Psoas muscle (tissue), 8 donors: Measurements from ENCODE around the gene ZNF385C. TPM values are rescaled to one million over a fixed set of nuclear protein-coding genes. Genes with fewer than 3 reads are reported as not detected.

ENCODE experiments used
- ATAC-seq, 4 donors: fragments of 200-7000 bp; cut with Tn5 transposase; one replicate each; pipeline ENCODE4 v1.9.1; 2020; ENCODE audit warnings: moderate library complexity in 3 of 4, mild to moderate bottlenecking in 2 of 4
- DNase-seq, 2 donors: peaks; one replicate each; pipeline ENCODE4 v3.0.0-alpha.2; 2020
- H3K27ac ChIP-seq: fragments of 200-600 bp; one replicate; pipeline ENCODE4 v1.8.0; 2022
- H3K27me3 ChIP-seq, 3 donors: fragments of 200-600 bp in 1 of 3; one replicate each; pipeline versions ENCODE4 v1.6.1 to v1.8.0; 2013 to 2022; ENCODE audit warnings: low read length in 2 of 3, mild to moderate bottlenecking in 2 of 3, moderate library complexity in 1 of 3; ENCODE audit not compliant: insufficient read depth in 3 of 3
- H3K36me3 ChIP-seq, 2 donors: fragments of 200-600 bp in 1 of 2; one replicate each; pipeline versions ENCODE4 v1.6.1 to v1.8.0; 2013 to 2022; ENCODE audit warnings: low read depth in 1 of 2, mild to moderate bottlenecking in 1 of 2, moderate library complexity in 1 of 2; ENCODE audit not compliant: insufficient read depth in 1 of 2
- H3K4me1 ChIP-seq: fragments of 200-600 bp; one replicate; pipeline ENCODE4 v1.8.0; 2022
- H3K4me3 ChIP-seq: fragments of 200-600 bp; one replicate; pipeline ENCODE4 v1.8.0; 2022; ENCODE audit warnings: mild to moderate bottlenecking
- H3K9me3 ChIP-seq: fragments of 200-600 bp; one replicate; pipeline ENCODE4 v1.8.0; 2022
- CTCF ChIP-seq: fragments of 200-600 bp; IDR thresholded peaks from one replicate; pipeline ENCODE4 v1.8.0; 2022; ENCODE audit warnings: antibody characterized with exemption
- WGBS, 3 donors: extraction: QIAGEN DNeasy Blood & Tissue Kit; methylation state at CpG; one replicate each; pipeline versions ENCODE4 v1.1.6 to v1.1.7; 2013; 5-methylcytosine and 5-hydroxymethylcytosine counted together
- intact Hi-C, 2 donors: fragments of 100-400 bp; cut with DNase I; formaldehyde crosslinking; loops; one replicate each; pipeline versions ENCODE4 v1.11.0 to v1.14.2; 2022
- polyA plus RNA-seq, 3 donors: library from polyadenylated mRNA; stranded (reverse); fragments of 200-250 nt; gene quantifications; one replicate each; pipeline ENCODE4 v1.2.3, GENCODE V29; 2013
- total RNA-seq, 4 donors: library from RNA; stranded (reverse); fragmentation: NEBNext Ultra II Directional in 2 of 4; extraction: Animal tissue kit (Norgen Biotek cat#: 25700) in 2 of 4; gene quantifications; one replicate each; pipeline versions ENCODE4 v1.2.1 to v1.2.4, GENCODE V29; 2021 to 2023
- donor health status: healthy with polysubstance abuse.
- donor health status: DM: no; HTN: no; CAD: no; lungs with moderate emphysema.
- donor health status: Bipolar disorder and iron deficiency.
- donor health status: healthy.
- donor health status: DM: yes; HTN: yes; CAD: no.
- donor health status: DM: no; HTN: no; CAD: no.
- donor health status: DM: no; HTN: no; CAD: no.
- donor health status: DM: yes; HTN: yes; CAD: no.

The ZNF385C gene
- total and polyA plus RNA-seq, 7 donors, result 0.22 to 9.2 (median 0.50) TPM

- WGBS, 3 donors, result 64 to 81% (median 68%) methylated on average over 11 of the region's 11 CpGs
- TF ChIP-seq CTCF, result no peak
- intact Hi-C loops, result loop anchor here in 1 of 2 donors (10.0 kb wide), 1 partner anchor 294 kb away; no protein-coding TSS in a partner anchor
- Histone ChIP-seq H3K27ac (peak overlapping the region; percentile 85), H3K36me3 (peaks cover 0 to 35% of the 10 kb centered on the region in 2 donors), H3K27me3 (no peaks in the 10 kb centered on the region), H3K4me1 (peaks cover 21% of the 10 kb centered on the region), H3K4me3 (peak overlapping the region; percentile 73), H3K9me3 (no peaks in the 10 kb centered on the region)
- DNase-seq (no peak), ATAC-seq (no peak)
Observed at GRCh38 chr17:42111265-42111636, 13.0 kb upstream of the ZNF385C start.

GRCh38 chr17:42110301-42111264, 12.3 kb upstream of the ZNF385C start:
- Histone ChIP-seq H3K27ac (peak overlapping the region; percentile 85), H3K4me3 (no peak overlapping the region), H3K4me1 (peaks cover 21% of the 10 kb centered on the region), H3K36me3 (peaks cover 0 to 29% of the 10 kb centered on the region in 2 donors), H3K9me3 (no peaks in the 10 kb centered on the region), H3K27me3 (no peaks in the 10 kb centered on the region)
- intact Hi-C loops, result loop anchor here in 1 of 2 donors (10.0 kb wide), 1 partner anchor 294 kb away; no protein-coding TSS in a partner anchor
- DNase-seq (no peak), ATAC-seq (no peak)
- WGBS, 3 donors, result 91 to 92% (median 91%) methylated on average over 16 to 18 of the region's 18 CpGs
- TF ChIP-seq CTCF, result no peak

GRCh38 chr17:42109086-42109485, 10.8 kb upstream of the ZNF385C start:
- ATAC-seq, result no peak
- intact Hi-C loops, result no loop called here
- Histone ChIP-seq H3K36me3 (peaks cover 0 to 23% of the 10 kb centered on the region in 2 donors), H3K27ac (no peak overlapping the region), H3K4me1 (peaks cover 21% of the 10 kb centered on the region), H3K4me3 (no peak overlapping the region), H3K9me3 (no peaks in the 10 kb centered on the region), H3K27me3 (no peaks in the 10 kb centered on the region)
- TF ChIP-seq CTCF, result no peak
- 88 to 93% (median 91%) methylated on average over 9 of the region's 9 CpGs for WGBS, 3 donors
- DNase-seq, result no peak

- DNase-seq (peak; percentile 78 to 83), ATAC-seq (peak; percentile 68 to 90 (median 82))
- WGBS, 3 donors, result 55 to 63% (median 55%) methylated on average over 44 to 51 of the region's 51 CpGs
- H3K4me1 ChIP-seq, result peaks cover 17% of the 10 kb centered on the region
- TF ChIP-seq CTCF, result no peak
- H3K27ac ChIP-seq, result no peak overlapping the region
- H3K36me3 ChIP-seq, result peaks cover 0 to 15% of the 10 kb centered on the region in 2 donors
- no peaks in the 10 kb centered on the region for H3K9me3 ChIP-seq
- H3K4me3 ChIP-seq, result peak overlapping the region; percentile 39
- intact Hi-C loops, result no loop called here
- no peaks in the 10 kb centered on the region for H3K27me3 ChIP-seq
Observed at GRCh38 chr17:42107597-42108576, 9.6 kb upstream of the ZNF385C start.
